HL-60 (cell line): ENCODE results near the gene PNCK.

Experiments used
- GABPA ChIP-seq: IDR thresholded peaks from 2 replicates; pipeline ENCODE4 v1.6.1; 2012; ENCODE audit warnings: low read depth
- POLR2AphosphoS5 ChIP-seq: IDR thresholded peaks from 2 replicates; pipeline ENCODE4 v1.6.1; 2012; ENCODE audit warnings: low read depth
- SPI1 ChIP-seq: IDR thresholded peaks from 2 replicates; pipeline ENCODE4 v1.6.1; 2012; ENCODE audit warnings: low read depth, mild to moderate bottlenecking, borderline replicate concordance
- TF ChIP-seq, protein P1 (sequence below): IDR thresholded peaks from one replicate; pipeline ENCODE4 v1.5.1; 2011; ENCODE audit warnings: low read length, control low read depth, inconsistent platforms; ENCODE audit not compliant: insufficient read depth
- TF ChIP-seq, protein P2 (sequence below): IDR thresholded peaks from 2 replicates; pipeline ENCODE4 v1.6.1; 2012; ENCODE audit warnings: low read depth; ENCODE audit not compliant: insufficient replicate concordance

DNA sequence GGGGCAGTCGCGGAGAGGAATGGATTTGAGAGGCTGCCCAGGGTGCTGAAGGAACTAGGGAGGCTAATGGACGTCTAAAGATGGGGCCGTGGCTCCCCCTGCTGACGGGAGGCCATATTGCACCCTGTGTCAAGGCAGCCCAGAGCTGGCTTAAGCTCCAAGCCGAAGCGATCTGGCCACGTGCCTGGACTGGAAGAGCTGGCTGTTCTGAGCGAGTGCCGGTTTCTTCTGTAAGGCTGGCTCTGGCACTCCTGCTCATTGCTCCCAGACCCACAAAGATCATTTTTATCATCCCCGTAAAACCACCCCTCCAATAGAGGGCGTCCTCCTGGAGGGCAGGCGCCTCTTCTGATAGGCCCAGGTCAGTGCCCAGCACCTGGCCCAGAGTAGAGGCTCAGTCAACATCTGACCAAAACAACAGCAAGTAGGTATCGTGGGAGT lies 5.6 kb downstream of the PNCK start:
- TF ChIP-seq, protein P1, sequence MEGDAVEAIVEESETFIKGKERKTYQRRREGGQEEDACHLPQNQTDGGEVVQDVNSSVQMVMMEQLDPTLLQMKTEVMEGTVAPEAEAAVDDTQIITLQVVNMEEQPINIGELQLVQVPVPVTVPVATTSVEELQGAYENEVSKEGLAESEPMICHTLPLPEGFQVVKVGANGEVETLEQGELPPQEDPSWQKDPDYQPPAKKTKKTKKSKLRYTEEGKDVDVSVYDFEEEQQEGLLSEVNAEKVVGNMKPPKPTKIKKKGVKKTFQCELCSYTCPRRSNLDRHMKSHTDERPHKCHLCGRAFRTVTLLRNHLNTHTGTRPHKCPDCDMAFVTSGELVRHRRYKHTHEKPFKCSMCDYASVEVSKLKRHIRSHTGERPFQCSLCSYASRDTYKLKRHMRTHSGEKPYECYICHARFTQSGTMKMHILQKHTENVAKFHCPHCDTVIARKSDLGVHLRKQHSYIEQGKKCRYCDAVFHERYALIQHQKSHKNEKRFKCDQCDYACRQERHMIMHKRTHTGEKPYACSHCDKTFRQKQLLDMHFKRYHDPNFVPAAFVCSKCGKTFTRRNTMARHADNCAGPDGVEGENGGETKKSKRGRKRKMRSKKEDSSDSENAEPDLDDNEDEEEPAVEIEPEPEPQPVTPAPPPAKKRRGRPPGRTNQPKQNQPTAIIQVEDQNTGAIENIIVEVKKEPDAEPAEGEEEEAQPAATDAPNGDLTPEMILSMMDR: peak; percentile 53
- TF ChIP-seq, protein P2, sequence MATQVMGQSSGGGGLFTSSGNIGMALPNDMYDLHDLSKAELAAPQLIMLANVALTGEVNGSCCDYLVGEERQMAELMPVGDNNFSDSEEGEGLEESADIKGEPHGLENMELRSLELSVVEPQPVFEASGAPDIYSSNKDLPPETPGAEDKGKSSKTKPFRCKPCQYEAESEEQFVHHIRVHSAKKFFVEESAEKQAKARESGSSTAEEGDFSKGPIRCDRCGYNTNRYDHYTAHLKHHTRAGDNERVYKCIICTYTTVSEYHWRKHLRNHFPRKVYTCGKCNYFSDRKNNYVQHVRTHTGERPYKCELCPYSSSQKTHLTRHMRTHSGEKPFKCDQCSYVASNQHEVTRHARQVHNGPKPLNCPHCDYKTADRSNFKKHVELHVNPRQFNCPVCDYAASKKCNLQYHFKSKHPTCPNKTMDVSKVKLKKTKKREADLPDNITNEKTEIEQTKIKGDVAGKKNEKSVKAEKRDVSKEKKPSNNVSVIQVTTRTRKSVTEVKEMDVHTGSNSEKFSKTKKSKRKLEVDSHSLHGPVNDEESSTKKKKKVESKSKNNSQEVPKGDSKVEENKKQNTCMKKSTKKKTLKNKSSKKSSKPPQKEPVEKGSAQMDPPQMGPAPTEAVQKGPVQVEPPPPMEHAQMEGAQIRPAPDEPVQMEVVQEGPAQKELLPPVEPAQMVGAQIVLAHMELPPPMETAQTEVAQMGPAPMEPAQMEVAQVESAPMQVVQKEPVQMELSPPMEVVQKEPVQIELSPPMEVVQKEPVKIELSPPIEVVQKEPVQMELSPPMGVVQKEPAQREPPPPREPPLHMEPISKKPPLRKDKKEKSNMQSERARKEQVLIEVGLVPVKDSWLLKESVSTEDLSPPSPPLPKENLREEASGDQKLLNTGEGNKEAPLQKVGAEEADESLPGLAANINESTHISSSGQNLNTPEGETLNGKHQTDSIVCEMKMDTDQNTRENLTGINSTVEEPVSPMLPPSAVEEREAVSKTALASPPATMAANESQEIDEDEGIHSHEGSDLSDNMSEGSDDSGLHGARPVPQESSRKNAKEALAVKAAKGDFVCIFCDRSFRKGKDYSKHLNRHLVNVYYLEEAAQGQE: peak; percentile 74
- TF ChIP-seq POLR2AphosphoS5 (no peak), GABPA (no peak), SPI1 (no peak)
